BE2C (cell line): ENCODE data around the gene MCAT. TPM values are rescaled to one million over a fixed set of nuclear protein-coding genes. Genes with fewer than 3 reads are reported as not detected.

Experiments
- DNase-seq: peaks from one replicate; pipeline ENCODE4 v3.0.0-alpha.2; 2020
- H3K27me3 ChIP-seq: fragments of 250-450 bp; sonication (Bioruptor Pico); 2 replicates; pipeline ENCODE4 v1.5.1; 2020; ENCODE audit warnings: mild to moderate bottlenecking
- H3K36me3 ChIP-seq: fragments of 250-450 bp; sonication (Bioruptor Pico); 2 replicates; pipeline ENCODE4 v1.5.1; 2020; ENCODE audit warnings: mild to moderate bottlenecking
- H3K4me1 ChIP-seq: fragments of 250-450 bp; sonication (Bioruptor Pico); 2 replicates; pipeline ENCODE4 v1.5.1; 2020
- H3K4me3 ChIP-seq: 2 replicates; pipeline ENCODE4 v1.5.1; 2011; ENCODE audit warnings: low read depth, low read length
- H3K9me3 ChIP-seq: fragments of 250-450 bp; sonication (Bioruptor Pico); 2 replicates; pipeline ENCODE4 v1.5.1; 2020
- CTCF ChIP-seq: IDR thresholded peaks from 2 replicates; pipeline ENCODE4 v1.5.1; 2012; ENCODE audit warnings: mild to moderate bottlenecking, low read depth, low read length
- polyA plus RNA-seq: library from polyadenylated mRNA; unstranded; fragments of >200 nt; gene quantifications from one replicate; pipeline ENCODE4 v1.2.1, GENCODE V29; 2012; ENCODE audit warnings: low read depth, missing spikeins; ENCODE audit not compliant: insufficient read length, insufficient read depth

The MCAT gene
- 83.2 TPM for polyA plus RNA-seq

GRCh38 chr22:43142880-43143562, at the start of gene MCAT:
Gene MCAT (minus strand): TSS chr22:43143398. CDS start chr22:43143348, 50 bp downstream.
- DNase-seq: peak; percentile 90
- Histone ChIP-seq H3K4me1 (no peaks in the 10 kb centered on the region), H3K36me3 (peaks cover 26% of the 10 kb centered on the region), H3K27me3 (no peaks in the 10 kb centered on the region), H3K4me3 (peak within 1 kb of the TSS; percentile 90), H3K9me3 (no peaks in the 10 kb centered on the region)
- no peak for TF ChIP-seq CTCF

GRCh38 chr22:43191831-43192230, 48.6 kb upstream of the MCAT start:
- H3K36me3 ChIP-seq: no peaks in the 10 kb centered on the region
- DNase-seq: no peak
- no peaks in the 10 kb centered on the region; the same call in 1 of the 2 replicates for H3K9me3 ChIP-seq
- no peaks in the 10 kb centered on the region for H3K4me1 ChIP-seq
- no peak overlapping the region for H3K4me3 ChIP-seq
- H3K27me3 ChIP-seq: no peaks in the 10 kb centered on the region
- no peak for TF ChIP-seq CTCF

DNA sequence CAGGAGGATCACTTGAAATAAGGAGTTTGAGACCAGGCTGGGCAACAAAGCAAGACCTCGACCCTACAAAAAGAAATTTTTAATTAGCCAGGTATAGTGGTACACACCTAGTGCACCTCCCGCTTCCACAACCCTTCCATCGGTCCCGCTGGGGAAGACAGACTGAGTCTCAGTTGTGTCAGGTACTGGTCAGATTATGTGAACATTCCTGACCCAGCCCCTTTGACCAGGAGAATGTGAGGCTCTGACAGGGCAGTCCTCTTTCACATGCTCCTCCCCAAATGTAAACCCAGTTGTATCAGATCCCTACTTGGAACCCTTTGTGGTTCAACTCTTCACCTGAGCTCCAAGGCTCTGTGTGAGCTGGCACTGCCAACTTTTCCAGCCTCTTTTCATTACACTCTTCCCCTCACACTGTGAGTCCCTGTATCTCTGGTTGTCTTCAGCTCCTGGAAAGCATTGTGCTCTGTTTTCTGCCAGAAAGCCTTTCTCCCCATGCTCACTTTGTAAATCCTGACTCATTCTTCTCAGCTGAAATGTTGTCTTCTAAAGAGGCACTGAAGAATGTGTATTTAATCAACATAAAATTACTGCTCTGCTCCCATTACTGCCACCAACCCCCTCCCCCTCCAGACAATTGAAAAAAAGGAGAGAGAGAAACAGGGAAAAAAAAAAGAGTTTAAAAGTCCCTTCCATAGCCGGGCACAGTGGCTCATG, 45.8 kb upstream of the MCAT start:
- Histone ChIP-seq H3K9me3 (no peaks in the 10 kb centered on the region), H3K4me1 (peaks cover 3% of the 10 kb centered on the region; the same call in 1 of the 2 replicates), H3K4me3 (no peak overlapping the region), H3K36me3 (peaks cover 9% of the 10 kb centered on the region), H3K27me3 (no peaks in the 10 kb centered on the region)
- DNase-seq: no peak
- no peak for TF ChIP-seq CTCF

GRCh38 chr22:43187171-43188099, 44.2 kb upstream of the MCAT start:
- peaks cover 3% of the 10 kb centered on the region; the same call in 1 of the 2 replicates for H3K4me1 ChIP-seq
- peak; percentile 56 for TF ChIP-seq CTCF
- no peaks in the 10 kb centered on the region for H3K27me3 ChIP-seq
- peaks cover 24% of the 10 kb centered on the region for H3K36me3 ChIP-seq
- no peaks in the 10 kb centered on the region for H3K9me3 ChIP-seq
- H3K4me3 ChIP-seq: peak overlapping the region; percentile 62
- DNase-seq: peak; percentile 97

DNA sequence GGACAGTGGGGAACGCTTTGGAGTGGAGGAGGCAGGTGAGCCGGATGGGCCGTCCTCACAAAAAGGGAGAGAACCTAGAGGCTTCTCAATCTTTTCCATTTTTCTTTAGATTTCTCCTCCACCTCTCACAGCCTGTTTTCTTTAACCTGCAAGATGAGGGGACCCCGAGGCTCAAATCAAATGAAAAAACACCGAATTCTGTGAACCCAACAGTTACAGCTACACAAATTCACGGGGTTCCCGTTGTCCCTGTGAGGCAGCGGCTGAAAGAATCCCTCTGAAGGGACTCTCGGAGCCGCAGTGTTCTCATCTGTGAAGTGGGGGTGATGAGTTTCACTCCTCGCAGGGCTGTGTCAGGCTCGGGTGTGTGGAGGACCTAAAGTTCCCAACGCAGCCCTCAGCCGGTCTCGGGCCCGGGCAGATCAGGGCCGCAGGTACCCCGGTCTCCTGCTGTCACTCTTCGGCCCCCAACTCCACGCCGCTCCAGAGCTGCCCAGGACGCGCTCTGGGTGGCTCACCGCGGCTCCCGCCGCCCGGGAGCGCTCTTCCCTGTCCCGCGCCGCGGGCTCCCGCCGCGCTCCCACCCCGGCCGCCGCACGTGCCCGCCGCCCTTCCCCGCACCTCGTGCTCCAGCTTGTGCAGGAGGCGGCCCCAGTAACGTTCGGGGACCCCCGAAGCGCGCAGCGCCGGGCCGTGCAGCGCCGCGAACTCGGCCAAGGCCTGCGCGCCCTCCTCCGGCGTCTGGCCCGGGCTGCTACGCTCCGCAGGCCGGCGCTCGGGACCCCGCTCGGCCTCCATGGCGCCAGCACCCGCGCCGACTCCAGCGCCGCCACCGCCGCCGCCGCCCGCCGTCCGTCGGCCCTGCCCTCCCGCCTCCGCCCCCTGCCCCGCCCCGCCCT, 43.3 kb upstream of the MCAT start, which contains the start of gene TTLL12:
TSS of gene TTLL12 (minus strand) at position 863 of the 899 bp plus-strand sequence. CDS start at position 798, 65 bp downstream.
- TF ChIP-seq CTCF: no peak

More for the DNA sequence above, 43.3 kb upstream of the MCAT start, which contains the start of gene TTLL12:
- H3K36me3 ChIP-seq: peaks cover 32% of the 10 kb centered on the region
- H3K27me3 ChIP-seq: no peaks in the 10 kb centered on the region
- DNase-seq: peak; percentile 80
- H3K9me3 ChIP-seq: no peaks in the 10 kb centered on the region
- H3K4me3 ChIP-seq: peak within 1 kb of the TSS; percentile 85
- peaks cover 3% of the 10 kb centered on the region; the same call in 1 of the 2 replicates for H3K4me1 ChIP-seq
